Measurements from ENCODE around the gene CRACR2A.

The CRACR2A gene

GRCh38 chr12:3578557-3578956 is 174.4 kb downstream of the CRACR2A start:
- H3K4me1 Mint-ChIP-seq, result no peaks in the 10 kb centered on the region
- peaks cover 2% of the 10 kb centered on the region for H3K9me3 Mint-ChIP-seq
- H3K36me3 Mint-ChIP-seq (ENCODE audit: low read depth), result no peaks in the 10 kb centered on the region
- no peak overlapping the region for H3K4me3 Mint-ChIP-seq
- H3K27me3 Mint-ChIP-seq (ENCODE audit: low read depth), result peaks cover 9% of the 10 kb centered on the region
- H3K27ac Mint-ChIP-seq, result no peak overlapping the region
- TF ChIP-seq CTCF (IDR thresholded peaks at IDR 0.05; ENCODE audit: unreplicated experiment in 3 of 3), result no peak

GRCh38 chr12:3576891-3577290 is 176.0 kb downstream of the CRACR2A start:
- TF ChIP-seq CTCF (IDR thresholded peaks at IDR 0.05; ENCODE audit: unreplicated experiment in 3 of 3), result no peak
- no peak overlapping the region for H3K27ac Mint-ChIP-seq

GRCh38 chr12:3574986-3575385 is 177.9 kb downstream of the CRACR2A start:
- Mint-ChIP-seq H3K9me3 (no peaks in the 10 kb centered on the region), H3K27me3 (ENCODE audit: low read depth) (peaks cover 4% of the 10 kb centered on the region), H3K4me3 (no peak overlapping the region), H3K27ac (no peak overlapping the region), H3K36me3 (ENCODE audit: low read depth) (no peaks in the 10 kb centered on the region), H3K4me1 (no peaks in the 10 kb centered on the region)
- TF ChIP-seq CTCF (IDR thresholded peaks at IDR 0.05; ENCODE audit: unreplicated experiment in 3 of 3), result no peak

More at GRCh38 chr12:3576891-3577290, 176.0 kb downstream of the CRACR2A start:
- Mint-ChIP-seq H3K4me1 (no peaks in the 10 kb centered on the region), H3K27me3 (ENCODE audit: low read depth) (peaks cover 11% of the 10 kb centered on the region), H3K9me3 (no peaks in the 10 kb centered on the region), H3K36me3 (ENCODE audit: low read depth) (no peaks in the 10 kb centered on the region), H3K4me3 (no peak overlapping the region)

- TF ChIP-seq CTCF (IDR thresholded peaks at IDR 0.05; ENCODE audit: unreplicated experiment in 3 of 3), result no peak
- Mint-ChIP-seq H3K9me3 (no peaks in the 10 kb centered on the region), H3K36me3 (ENCODE audit: low read depth) (no peaks in the 10 kb centered on the region), H3K4me1 (no peaks in the 10 kb centered on the region), H3K27me3 (ENCODE audit: low read depth) (peaks cover 13% of the 10 kb centered on the region), H3K27ac (no peak overlapping the region), H3K4me3 (no peak overlapping the region)
These were observed 180.3 kb downstream of the CRACR2A start for GRCh38 chr12:3572560-3572959.

- H3K4me1 Mint-ChIP-seq, result no peaks in the 10 kb centered on the region
- peaks cover 16% of the 10 kb centered on the region for H3K27me3 Mint-ChIP-seq (ENCODE audit: low read depth)
- H3K4me3 Mint-ChIP-seq, result no peak overlapping the region
- H3K9me3 Mint-ChIP-seq, result no peaks in the 10 kb centered on the region
- H3K36me3 Mint-ChIP-seq (ENCODE audit: low read depth), result no peaks in the 10 kb centered on the region
- H3K27ac Mint-ChIP-seq, result no peak overlapping the region
- TF ChIP-seq CTCF (IDR thresholded peaks at IDR 0.05; ENCODE audit: unreplicated experiment in 3 of 3), result no peak
These were observed 181.2 kb downstream of the CRACR2A start for GRCh38 chr12:3571724-3572123.

GRCh38 chr12:3571323-3571722 is 181.6 kb downstream of the CRACR2A start:
- no peaks in the 10 kb centered on the region for H3K4me1 Mint-ChIP-seq
- no peaks in the 10 kb centered on the region for H3K36me3 Mint-ChIP-seq (ENCODE audit: low read depth)
- no peak overlapping the region for H3K27ac Mint-ChIP-seq
- H3K9me3 Mint-ChIP-seq, result no peaks in the 10 kb centered on the region
- no peak for TF ChIP-seq CTCF (IDR thresholded peaks at IDR 0.05; ENCODE audit: unreplicated experiment in 3 of 3)
- H3K4me3 Mint-ChIP-seq, result no peak overlapping the region
- peaks cover 16% of the 10 kb centered on the region for H3K27me3 Mint-ChIP-seq (ENCODE audit: low read depth)
